Vagina (tissue), 2 donors: ENCODE measurements around the gene TRIO.

Experiments used
- POLR2A ChIP-seq, 2 donors: fragments of 450-650 bp; IDR thresholded peaks; one replicate each; pipeline ENCODE4 v1.6.1; 2017; ENCODE audit warnings: antibody characterized with exemption in 2 of 2, mild to moderate bottlenecking in 2 of 2, moderate library complexity in 2 of 2
- TF ChIP-seq, protein P1 (sequence below), 3 experiments: fragments of 450-650 bp in 2 of 3; fragments of 200-600 bp in 1 of 3; sonication (generic) in 1 of 3; IDR thresholded peaks; one replicate each; pipeline ENCODE4 v1.5.1; 2017 to 2019; ENCODE audit warnings: antibody characterized with exemption in 3 of 3, mild to moderate bottlenecking in 2 of 3, moderate library complexity in 2 of 3

DNA sequence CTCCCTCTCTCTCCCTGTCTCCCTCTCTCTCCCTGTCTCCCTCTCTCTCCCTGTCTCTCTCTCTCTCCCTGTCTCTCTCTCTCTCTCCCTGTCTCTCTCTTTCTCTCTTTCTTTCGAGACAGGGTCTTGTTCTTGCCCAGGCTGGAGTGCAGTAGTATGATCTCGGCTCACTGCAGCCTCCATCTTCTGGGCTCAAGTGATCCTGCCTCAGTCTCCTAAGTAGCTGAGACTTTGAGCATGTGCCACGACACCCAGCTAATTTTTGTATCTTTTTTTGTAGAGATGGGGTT lies 14.3 kb downstream of the TRIO start:
- TF ChIP-seq, protein P1, sequence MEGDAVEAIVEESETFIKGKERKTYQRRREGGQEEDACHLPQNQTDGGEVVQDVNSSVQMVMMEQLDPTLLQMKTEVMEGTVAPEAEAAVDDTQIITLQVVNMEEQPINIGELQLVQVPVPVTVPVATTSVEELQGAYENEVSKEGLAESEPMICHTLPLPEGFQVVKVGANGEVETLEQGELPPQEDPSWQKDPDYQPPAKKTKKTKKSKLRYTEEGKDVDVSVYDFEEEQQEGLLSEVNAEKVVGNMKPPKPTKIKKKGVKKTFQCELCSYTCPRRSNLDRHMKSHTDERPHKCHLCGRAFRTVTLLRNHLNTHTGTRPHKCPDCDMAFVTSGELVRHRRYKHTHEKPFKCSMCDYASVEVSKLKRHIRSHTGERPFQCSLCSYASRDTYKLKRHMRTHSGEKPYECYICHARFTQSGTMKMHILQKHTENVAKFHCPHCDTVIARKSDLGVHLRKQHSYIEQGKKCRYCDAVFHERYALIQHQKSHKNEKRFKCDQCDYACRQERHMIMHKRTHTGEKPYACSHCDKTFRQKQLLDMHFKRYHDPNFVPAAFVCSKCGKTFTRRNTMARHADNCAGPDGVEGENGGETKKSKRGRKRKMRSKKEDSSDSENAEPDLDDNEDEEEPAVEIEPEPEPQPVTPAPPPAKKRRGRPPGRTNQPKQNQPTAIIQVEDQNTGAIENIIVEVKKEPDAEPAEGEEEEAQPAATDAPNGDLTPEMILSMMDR (IDR thresholded peaks at IDR 0.05), result no peak
- TF ChIP-seq POLR2A (IDR thresholded peaks at IDR 0.05), result no peak
